HL-60 (cell line): ENCODE results near the gene FABP1.

ENCODE experiments used
- DNase-seq, 2 experiments: peaks; one replicate each; pipeline ENCODE4 v3.0.0-alpha.2; 2010 to 2020; ENCODE audit warnings: low read depth in 1 of 2, low spot score in 1 of 2
- H3K27ac ChIP-seq: fragments of 250-450 bp; sonication (Bioruptor Pico); replicated peaks from 2 replicates; pipeline ENCODE4 v1.5.1; 2020; ENCODE audit warnings: mild to moderate bottlenecking, moderate library complexity
- H3K27me3 ChIP-seq: fragments of 250-450 bp; sonication (Bioruptor Pico); 2 replicates; pipeline ENCODE4 v1.5.1; 2021; ENCODE audit warnings: mild to moderate bottlenecking, moderate library complexity; ENCODE audit not compliant: insufficient read depth, poor library complexity, severe bottlenecking
- H3K4me3 ChIP-seq: replicated peaks from 2 replicates; pipeline ENCODE4 v1.5.1; 2011; ENCODE audit warnings: mild to moderate bottlenecking, control low read depth, low read length; ENCODE audit not compliant: insufficient read depth
- GABPA ChIP-seq: IDR thresholded peaks from 2 replicates; pipeline ENCODE4 v1.6.1; 2012; ENCODE audit warnings: low read depth
- POLR2AphosphoS5 ChIP-seq: IDR thresholded peaks from 2 replicates; pipeline ENCODE4 v1.6.1; 2012; ENCODE audit warnings: low read depth
- SPI1 ChIP-seq: IDR thresholded peaks from 2 replicates; pipeline ENCODE4 v1.6.1; 2012; ENCODE audit warnings: low read depth, mild to moderate bottlenecking, borderline replicate concordance
- TF ChIP-seq, protein P1 (sequence below): IDR thresholded peaks from one replicate; pipeline ENCODE4 v1.5.1; 2011; ENCODE audit warnings: low read length, control low read depth, inconsistent platforms; ENCODE audit not compliant: insufficient read depth
- TF ChIP-seq, protein P2 (sequence below): IDR thresholded peaks from 2 replicates; pipeline ENCODE4 v1.6.1; 2012; ENCODE audit warnings: low read depth; ENCODE audit not compliant: insufficient replicate concordance

The FABP1 gene

DNA sequence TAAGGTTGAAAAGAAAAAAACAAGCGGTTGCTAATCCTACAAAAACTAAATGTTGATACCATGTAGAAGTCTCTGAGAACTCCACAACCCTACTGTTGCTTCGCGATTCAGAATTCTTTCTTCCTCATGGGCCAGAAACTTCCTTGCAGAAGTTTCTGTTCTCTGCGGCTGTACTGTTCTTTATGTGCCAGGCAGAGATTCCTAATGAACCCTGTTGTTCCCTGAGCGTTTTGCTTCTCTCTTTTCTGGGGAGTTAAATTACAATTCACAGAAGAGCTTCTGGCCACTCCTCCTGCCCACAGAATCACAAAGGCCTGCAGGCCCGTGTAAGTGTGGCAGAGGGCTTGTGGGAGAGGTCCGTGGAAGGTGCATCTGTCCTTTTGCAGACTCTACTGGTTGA, 40.5 kb upstream of the FABP1 start:
- TF ChIP-seq GABPA (no peak), POLR2AphosphoS5 (no peak), SPI1 (no peak)
- TF ChIP-seq, protein P1, sequence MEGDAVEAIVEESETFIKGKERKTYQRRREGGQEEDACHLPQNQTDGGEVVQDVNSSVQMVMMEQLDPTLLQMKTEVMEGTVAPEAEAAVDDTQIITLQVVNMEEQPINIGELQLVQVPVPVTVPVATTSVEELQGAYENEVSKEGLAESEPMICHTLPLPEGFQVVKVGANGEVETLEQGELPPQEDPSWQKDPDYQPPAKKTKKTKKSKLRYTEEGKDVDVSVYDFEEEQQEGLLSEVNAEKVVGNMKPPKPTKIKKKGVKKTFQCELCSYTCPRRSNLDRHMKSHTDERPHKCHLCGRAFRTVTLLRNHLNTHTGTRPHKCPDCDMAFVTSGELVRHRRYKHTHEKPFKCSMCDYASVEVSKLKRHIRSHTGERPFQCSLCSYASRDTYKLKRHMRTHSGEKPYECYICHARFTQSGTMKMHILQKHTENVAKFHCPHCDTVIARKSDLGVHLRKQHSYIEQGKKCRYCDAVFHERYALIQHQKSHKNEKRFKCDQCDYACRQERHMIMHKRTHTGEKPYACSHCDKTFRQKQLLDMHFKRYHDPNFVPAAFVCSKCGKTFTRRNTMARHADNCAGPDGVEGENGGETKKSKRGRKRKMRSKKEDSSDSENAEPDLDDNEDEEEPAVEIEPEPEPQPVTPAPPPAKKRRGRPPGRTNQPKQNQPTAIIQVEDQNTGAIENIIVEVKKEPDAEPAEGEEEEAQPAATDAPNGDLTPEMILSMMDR = no peak
- TF ChIP-seq, protein P2, sequence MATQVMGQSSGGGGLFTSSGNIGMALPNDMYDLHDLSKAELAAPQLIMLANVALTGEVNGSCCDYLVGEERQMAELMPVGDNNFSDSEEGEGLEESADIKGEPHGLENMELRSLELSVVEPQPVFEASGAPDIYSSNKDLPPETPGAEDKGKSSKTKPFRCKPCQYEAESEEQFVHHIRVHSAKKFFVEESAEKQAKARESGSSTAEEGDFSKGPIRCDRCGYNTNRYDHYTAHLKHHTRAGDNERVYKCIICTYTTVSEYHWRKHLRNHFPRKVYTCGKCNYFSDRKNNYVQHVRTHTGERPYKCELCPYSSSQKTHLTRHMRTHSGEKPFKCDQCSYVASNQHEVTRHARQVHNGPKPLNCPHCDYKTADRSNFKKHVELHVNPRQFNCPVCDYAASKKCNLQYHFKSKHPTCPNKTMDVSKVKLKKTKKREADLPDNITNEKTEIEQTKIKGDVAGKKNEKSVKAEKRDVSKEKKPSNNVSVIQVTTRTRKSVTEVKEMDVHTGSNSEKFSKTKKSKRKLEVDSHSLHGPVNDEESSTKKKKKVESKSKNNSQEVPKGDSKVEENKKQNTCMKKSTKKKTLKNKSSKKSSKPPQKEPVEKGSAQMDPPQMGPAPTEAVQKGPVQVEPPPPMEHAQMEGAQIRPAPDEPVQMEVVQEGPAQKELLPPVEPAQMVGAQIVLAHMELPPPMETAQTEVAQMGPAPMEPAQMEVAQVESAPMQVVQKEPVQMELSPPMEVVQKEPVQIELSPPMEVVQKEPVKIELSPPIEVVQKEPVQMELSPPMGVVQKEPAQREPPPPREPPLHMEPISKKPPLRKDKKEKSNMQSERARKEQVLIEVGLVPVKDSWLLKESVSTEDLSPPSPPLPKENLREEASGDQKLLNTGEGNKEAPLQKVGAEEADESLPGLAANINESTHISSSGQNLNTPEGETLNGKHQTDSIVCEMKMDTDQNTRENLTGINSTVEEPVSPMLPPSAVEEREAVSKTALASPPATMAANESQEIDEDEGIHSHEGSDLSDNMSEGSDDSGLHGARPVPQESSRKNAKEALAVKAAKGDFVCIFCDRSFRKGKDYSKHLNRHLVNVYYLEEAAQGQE = no peak
- no peak overlapping the region for H3K4me3 ChIP-seq
- H3K27me3 ChIP-seq = no peaks in the 10 kb centered on the region
- no peak for DNase-seq
- no peak overlapping the region for H3K27ac ChIP-seq

DNA sequence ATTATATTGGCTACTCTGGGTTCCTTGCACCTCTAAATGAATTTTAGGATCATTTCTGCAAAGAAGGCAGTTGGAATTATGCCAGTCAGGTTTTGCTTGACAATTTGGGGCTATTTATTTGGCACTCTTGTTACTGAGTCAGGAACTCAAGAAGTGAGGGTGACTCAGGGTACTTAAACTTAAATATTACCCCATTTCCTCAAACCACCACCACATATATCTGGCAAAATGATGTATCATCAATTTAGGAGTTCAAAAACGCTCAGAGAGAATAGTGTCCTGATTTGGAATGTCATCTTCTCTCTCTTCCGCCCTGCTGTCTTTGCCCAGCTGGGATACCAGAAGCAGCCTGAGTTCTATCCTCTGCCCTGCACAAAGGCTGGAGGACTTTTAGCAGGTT, 39.9 kb upstream of the FABP1 start:
- Histone ChIP-seq H3K27me3 (no peaks in the 10 kb centered on the region), H3K4me3 (no peak overlapping the region), H3K27ac (no peak overlapping the region)
- no peak for DNase-seq
- TF ChIP-seq GABPA = no peak
- TF ChIP-seq SPI1 = no peak
- TF ChIP-seq, protein P2 = no peak
- no peak for TF ChIP-seq POLR2AphosphoS5
- TF ChIP-seq, protein P1 = no peak

DNA sequence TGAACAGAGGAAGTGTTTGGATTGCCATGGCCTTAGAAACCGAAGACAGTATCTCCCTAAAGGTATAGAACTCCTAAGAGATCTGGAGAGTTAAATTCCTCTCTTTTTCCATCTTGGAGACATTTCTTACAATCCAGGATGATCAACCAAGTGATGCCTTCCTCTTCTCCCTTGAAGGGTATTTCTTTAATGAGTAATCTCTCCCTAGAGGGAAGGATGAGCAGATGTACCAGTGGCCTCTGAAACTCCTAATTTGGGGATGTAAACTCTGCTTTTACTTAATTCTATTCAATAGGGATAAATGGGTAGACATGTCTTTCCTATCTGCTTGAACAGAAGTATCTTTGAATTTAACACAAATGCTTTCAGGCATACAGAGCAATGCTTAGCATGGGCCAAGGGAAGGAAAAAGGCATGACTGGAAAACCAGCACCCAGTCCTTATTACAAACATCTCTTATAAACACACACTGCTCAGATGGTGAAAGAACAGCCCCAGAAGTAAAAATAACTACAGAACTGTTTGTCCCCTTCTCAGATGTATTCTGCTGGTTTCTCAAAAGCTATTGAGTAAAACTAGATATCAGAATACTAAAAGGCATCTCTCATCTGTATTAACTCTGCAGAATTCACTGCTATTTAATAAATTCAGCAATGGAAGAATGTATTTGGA, 37.6 kb upstream of the FABP1 start:
- TF ChIP-seq GABPA (no peak), SPI1 (no peak), POLR2AphosphoS5 (no peak)
- TF ChIP-seq, protein P2 = no peak
- TF ChIP-seq, protein P1 = no peak
- DNase-seq = no peak
- H3K27ac ChIP-seq = no peak overlapping the region
- H3K4me3 ChIP-seq = no peak overlapping the region
- no peaks in the 10 kb centered on the region for H3K27me3 ChIP-seq
